ENCODE results near the gene FAM234B. TPM values are rescaled to one million over a fixed set of nuclear protein-coding genes. Genes with fewer than 3 reads are reported as not detected.

Gene FAM234B
- total and polyA plus RNA-seq, 2 of the 8 experiments (the other 6 are each of a cell fraction or from before 2014, with no cell fraction given), result 12.5 to 29.1 TPM

- Histone ChIP-seq H3K27me3 (replicated peaks in 1 of 4; ENCODE audit: control insufficient read depth in 3 of 4, extremely low read depth in 1 of 4, insufficient read depth in 3 of 4, low read length in 3 of 4) (no peaks in the 10 kb centered on the region), H4K20me1 (replicated peaks in 1 of 2; ENCODE audit: control insufficient read depth in 1 of 2, insufficient read depth in 2 of 2, low read length in 2 of 2) (no peaks in the 10 kb centered on the region), H4K5ac (ENCODE audit: insufficient read length, low read depth, low read length) (no peak overlapping the region), H3K4ac (replicated peaks; ENCODE audit: insufficient read length, low read depth, low read length) (peak overlapping the region; percentile 19), H3K27ac (ENCODE audit: low read depth, low read length) (no peak overlapping the region), H2BK20ac (ENCODE audit: low read length) (peak overlapping the region; percentile 92; the same call in 1 of the 2 replicates), H3K4me1 (replicated peaks in 1 of 4; ENCODE audit: control insufficient read depth in 3 of 4, insufficient read depth in 4 of 4, low read length in 3 of 4) (peaks cover 20 to 31% (median 26%) of the 10 kb centered on the region in 4 experiments), H3K4me2 (ENCODE audit: insufficient read depth in 1 of 2, low read depth in 2 of 2, low read length in 2 of 2) (no peak overlapping the region; a peak in 1 of 4 replicates), H3K23ac (ENCODE audit: insufficient read length) (no peak overlapping the region), H3K56ac (replicated peaks; ENCODE audit: insufficient read length, low read depth, low read length) (no peak overlapping the region), H2BK120ac (replicated peaks; ENCODE audit: low read depth, low read length) (peak overlapping the region; percentile 71), H3K36me3 (ENCODE audit: control insufficient read depth in 2 of 4, insufficient read depth in 4 of 4, low read length in 3 of 4) (peaks cover 0 to 2% (median under 1%) of the 10 kb centered on the region in 4 experiments; a peak in 2 of 8 replicates), H4K91ac (replicated peaks; ENCODE audit: insufficient read length, low read length) (peak overlapping the region; percentile 75), H3K79me2 (ENCODE audit: control insufficient read depth in 1 of 2, insufficient read depth in 2 of 2, low read length in 2 of 2) (no peaks in the 10 kb centered on the region), H3K23me2 (ENCODE audit: low read depth, low read length) (no peaks in the 10 kb centered on the region; the same call in 1 of the 2 replicates), H2AK5ac (ENCODE audit: low read depth, low read length) (peak overlapping the region; percentile 99), H3K18ac (ENCODE audit: extremely low read depth, low read length) (no peak overlapping the region; the same call in 1 of the 2 replicates), H3K4me3 (ENCODE audit: extremely low read depth in 1 of 4, insufficient read depth in 2 of 4, low read depth in 3 of 4, low read length in 4 of 4) (no peak overlapping the region), H2BK15ac (ENCODE audit: low read length) (0 out of 2 replicates have a peak overlapping the region, but pooled peaks have one; percentile 53), H3K9me3 (ENCODE audit: insufficient read depth in 2 of 2, low read depth in 1 of 2, low read length in 1 of 2) (no peaks in the 10 kb centered on the region), H2BK12ac (ENCODE audit: low read depth, low read length) (peak overlapping the region; percentile 98), H4K8ac (ENCODE audit: extremely low read depth, insufficient read depth, low read length) (0 out of 2 replicates have a peak overlapping the region, but pooled peaks have one; percentile 54), H2AFZ (ENCODE audit: low read length) (no peak overlapping the region), H3K14ac (ENCODE audit: insufficient read length) (no peak overlapping the region), H3K79me1 (ENCODE audit: low read depth, low read length) (no peaks in the 10 kb centered on the region), H3K9ac (replicated peaks in 1 of 4; ENCODE audit: extremely low read depth in 1 of 4, low read depth in 3 of 4, low read length in 3 of 4) (no peak overlapping the region), H2BK5ac (ENCODE audit: low read depth, low read length) (peak overlapping the region; percentile 73; the same call in 1 of the 2 replicates)
- WGBS, 2 experiments (ENCODE audit: extremely low coverage in 1 of 2, insufficient coverage in 1 of 2, insufficient read length in 1 of 2, insufficient replicate concordance in 2 of 2, low coverage in 1 of 2, low lambda C conversion rate in 2 of 2, missing lambda C conversion rate in 1 of 2), result 86% methylated on average over 4 of the region's 4 CpGs; no CpG with 5 or more reads in 1 of the 2 experiments
- ChIA-PET CTCF (ENCODE audit: partially characterized antibody) (interaction anchor here (0.7 to 5.7 kb wide), 6 partner anchors 10 to 121 kb away, joined by 3 to 39 read pairs (median 5); no protein-coding TSS in a partner anchor), POLR2A (ENCODE audit: partially characterized antibody) (interaction anchor here (4.9 kb wide), 1 partner anchor 11 kb away, joined by 44 read pairs; the partner anchor contains the start of gene GSG1)
- FAIRE-seq (no peak), DNase-seq (ENCODE audit: low read depth in 1 of 2, low spot score in 2 of 2) (no peak)
- no peak for TF ChIP-seq POLR2AphosphoS5 (IDR thresholded peaks at IDR 0.05; ENCODE audit: low read depth, low read length)
- no peak for TF ChIP-seq RFX5 (IDR thresholded peaks at IDR 0.05; ENCODE audit: borderline replicate concordance, low read depth, low read length)
- no peak for TF ChIP-seq TEAD4 (IDR thresholded peaks at IDR 0.05; ENCODE audit: low read depth, low read length)
- no peak for TF ChIP-seq CHD2 (IDR thresholded peaks at IDR 0.05; ENCODE audit: low read length)
- TF ChIP-seq CREB1 (IDR thresholded peaks at IDR 0.05), result no peak
- no peak for TF ChIP-seq CBX8 (IDR thresholded peaks at IDR 0.05; ENCODE audit: borderline replicate concordance, low read depth, low read length)
Observed at GRCh38 chr12:13090054-13090453, 45.9 kb downstream of the FAM234B start.
